Fibroblast of the conjunctiva (primary cell): ENCODE results near the gene HTR3D.
"Not testable (repeated sequence)": the region's sequence is repeated elsewhere in the genome, so short reads cannot be mapped to it uniquely, and the experiment has no call there.

Experiments used
- DNase-seq: peaks from one replicate; pipeline ENCODE4 v3.0.0-alpha.2; 2010; ENCODE audit warnings: low read depth

The HTR3D gene

DNA sequence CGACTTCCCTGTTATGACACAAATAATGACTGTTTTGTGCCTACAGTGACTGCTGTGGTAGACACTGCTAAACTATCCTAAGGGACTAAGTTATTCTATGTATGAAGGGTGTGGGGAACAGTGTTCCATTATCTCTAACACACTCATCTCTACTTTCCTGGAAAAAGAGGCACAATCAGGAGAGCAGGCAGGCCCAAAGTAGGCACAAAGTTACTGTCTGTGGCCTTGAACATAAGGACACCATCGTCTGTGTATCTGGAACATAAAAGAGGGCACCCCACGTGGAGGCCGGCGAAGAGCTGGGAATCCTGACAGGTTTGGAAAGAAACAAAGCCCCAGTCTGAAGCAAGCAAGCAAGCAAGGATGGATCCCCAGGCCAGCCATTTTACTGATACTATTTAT, 15.4 kb upstream of the HTR3D start:
- DNase-seq: no peak

DNA sequence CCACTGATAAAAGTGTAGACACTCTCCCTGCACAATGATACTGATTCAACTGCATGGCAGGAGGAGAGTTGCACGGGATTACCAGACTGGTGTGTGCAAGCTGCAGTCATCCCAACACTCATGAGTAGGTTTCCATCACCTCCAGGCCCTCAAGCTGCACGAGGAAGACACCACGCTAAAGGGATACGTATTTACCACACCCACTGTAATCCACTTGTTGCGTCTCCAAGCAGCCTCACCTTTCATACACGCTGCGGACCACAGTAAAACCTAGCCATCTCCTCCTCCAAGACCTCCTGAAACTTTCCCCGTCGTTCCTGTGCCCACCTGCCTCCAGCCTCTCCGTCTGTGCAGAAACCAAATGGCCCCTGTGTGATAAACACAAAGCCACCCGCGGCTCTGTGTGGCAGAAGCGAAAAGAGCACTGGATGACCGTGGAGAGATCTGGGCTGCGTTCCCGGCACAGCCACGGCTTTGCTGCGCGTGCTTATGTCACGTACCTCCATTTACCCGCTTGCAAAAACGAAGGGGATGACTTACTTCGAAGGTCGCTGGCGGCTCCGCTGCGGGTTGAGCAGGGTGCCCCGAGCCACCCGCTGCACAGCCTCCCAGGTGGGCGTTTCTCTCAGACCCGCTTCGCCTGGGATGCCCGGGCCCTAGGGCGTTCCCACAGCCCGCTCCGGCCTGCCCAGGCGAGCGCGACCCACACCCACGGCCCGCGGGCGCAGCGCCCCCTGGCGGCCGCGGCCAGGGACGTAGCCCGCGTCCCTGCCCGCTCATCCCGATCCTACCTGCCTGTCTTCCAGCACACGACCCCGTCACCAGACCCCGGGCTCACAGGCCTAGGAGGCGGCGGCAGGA, 14.5 kb upstream of the HTR3D start:
- no peak for DNase-seq

DNA sequence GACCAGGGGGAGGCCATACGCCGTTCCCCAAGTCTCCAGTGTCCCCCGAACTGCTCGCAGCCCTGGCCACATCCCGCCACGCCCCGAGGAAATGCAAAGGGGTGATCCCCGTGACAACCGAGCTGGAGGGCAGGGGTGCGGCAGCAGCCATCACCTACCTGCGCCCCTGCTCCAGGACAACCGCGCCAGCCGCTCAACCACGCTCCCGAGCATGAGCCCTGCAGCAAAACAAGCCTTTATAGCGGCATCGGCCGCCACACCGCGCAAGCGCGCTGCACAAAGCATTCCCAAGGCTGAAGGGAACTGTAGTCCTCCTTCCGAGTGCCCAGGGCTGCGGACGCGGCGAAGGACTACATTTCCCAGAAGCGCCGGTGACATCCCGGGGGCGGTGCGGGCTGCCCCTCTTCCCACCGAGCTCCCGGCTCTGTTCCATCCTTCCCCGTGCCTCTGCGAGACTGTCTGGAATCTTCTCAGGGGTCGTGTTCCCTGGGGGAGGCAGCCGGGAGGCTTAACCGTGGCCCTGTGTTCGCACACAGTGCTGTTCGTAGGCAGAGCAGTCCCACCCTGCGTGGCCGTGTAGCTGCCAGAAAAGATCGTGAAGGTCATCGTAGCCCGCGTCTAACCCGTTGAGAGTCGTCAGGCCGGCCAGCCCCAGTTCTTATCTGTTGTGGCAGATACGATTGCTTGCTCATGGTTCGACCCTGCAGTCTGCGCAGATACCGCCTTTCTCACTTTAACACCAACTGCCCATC, 13.7 kb upstream of the HTR3D start, which contains the start of gene ABCC5:
TSS of gene ABCC5 (minus strand) at position 213 of the 752 bp plus-strand sequence. CDS start 3,492 bp downstream, outside the sequence.
- DNase-seq: peak; percentile 87

DNA sequence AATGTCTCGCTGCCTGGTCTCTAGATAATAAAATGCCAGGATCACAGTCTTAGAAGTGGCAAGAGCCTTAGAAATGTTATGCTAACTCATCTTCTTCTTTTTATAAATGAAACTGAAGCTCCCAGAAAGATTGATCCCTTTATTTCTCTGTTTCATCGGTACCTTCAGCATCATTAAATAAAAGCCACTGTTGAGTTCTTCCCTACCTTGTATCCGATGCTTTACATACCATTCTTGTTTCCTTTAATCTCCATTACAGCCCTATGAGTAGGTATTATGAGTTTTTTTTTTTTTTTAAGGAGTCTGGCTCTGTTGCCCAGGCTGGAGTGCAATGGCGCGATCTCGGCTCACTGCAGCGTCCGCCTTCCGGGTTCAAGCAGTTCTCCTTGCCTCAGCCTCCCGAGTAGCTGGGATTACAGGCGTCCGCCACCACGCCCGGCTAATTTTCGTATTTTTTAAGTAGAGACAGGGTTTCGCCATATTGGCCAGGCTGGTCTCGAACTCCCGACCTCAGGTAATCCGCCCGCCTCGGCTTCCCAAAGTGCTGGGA, 13.0 kb upstream of the HTR3D start:
- DNase-seq: no peak

DNA sequence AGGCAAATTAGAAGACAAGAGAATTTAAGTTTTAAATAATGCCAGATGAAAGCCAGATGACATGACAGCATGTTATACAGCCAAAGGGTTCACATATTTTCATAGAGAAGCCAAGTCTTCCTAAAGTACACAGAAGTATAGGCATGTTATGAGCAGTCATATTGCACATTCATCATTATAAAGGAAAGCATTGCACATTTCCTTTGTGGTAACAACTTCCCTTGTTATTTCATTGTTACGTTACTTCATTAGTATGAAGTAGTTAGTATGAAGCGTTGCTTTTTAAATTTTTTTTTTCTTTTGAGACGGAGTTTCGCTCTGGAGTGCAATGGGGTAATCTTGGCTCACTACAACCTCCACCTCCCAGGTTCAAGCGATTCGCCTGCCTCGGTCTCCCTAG, 9.2 kb upstream of the HTR3D start:
- no peak for DNase-seq

DNA sequence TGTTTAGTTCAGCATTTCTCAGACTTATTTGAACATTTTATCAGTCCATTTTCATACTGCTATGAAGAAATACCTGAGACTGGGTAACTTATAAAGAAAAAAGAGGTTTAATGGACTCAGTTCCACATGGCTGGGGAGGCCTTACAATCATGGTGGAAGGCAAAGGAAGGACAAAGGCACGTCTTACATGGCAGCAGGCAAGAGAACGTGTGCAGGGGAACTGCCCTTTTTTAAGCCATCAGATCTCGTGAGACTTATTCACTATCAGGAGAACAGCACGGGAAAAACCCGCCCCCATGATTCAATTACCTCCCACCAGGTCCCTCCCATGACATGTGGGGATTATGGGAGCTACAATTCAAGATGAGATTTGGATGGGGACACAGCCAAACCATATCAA, 6.3 kb upstream of the HTR3D start:
- DNase-seq: not testable (repeated sequence)

DNA sequence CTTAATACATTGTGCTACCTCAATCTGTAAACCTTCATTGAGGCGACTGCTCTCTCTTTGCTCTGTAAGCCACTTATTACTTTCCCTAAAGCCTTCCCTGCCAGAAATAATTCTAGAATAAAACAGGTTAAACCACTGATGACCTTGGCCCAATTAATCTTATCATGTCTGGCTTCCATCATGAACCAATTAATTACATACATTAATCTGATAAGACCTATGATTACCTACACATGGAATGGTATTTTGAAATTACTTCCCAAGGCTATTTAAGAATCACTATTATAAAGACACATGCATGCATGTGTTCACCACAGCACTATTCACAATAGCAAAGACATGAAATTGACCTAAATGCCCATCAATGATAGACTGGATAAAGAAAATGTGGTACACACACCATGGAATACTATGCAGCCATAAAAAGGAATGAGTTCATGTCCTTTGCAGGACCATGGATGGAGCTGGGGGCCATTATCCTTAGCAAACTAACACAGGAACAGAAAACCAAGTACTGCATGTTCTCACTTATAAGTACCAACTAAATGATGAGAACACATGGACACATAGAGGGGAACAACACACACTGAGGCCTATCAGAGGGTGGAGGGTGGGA, 3.2 kb upstream of the HTR3D start:
- not testable (repeated sequence) for DNase-seq

DNA sequence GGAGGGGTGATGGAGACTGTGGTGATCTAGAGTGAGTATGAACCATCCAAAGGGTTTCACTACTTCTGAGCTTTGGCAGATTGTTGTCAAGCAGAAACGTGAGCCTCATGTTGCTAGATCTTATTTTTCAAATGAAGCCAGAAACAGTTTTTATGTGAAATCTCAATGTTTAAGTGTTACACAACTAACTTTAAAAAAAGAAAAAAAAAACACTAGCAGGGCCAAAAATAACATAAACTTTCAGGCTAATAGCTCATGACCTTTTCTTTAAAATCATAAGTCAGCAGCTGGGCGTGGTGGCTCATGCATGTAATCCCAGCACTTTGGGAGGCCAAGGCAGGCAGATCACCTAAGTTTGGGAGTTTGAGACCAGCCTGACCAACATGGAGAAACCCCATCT, 2.1 kb upstream of the HTR3D start:
- no peak for DNase-seq

DNA sequence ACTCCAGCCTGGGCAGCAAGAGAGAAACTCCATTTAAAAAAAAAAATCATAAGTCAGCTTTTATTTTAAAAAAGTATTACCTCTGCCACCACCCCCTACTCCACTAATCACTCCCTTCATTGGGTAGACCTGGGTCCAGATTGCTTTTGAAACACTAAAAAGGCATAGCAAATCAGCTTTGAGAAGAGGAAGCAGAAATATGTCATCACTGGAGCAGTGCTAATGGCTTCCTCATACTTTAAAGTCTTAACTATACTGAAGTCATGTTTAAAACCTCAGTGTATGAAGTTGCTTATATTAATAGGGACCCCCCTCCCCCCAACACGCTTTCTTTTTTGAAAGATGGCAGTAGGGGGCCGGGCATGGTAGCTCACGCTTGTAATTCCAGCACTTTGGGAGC, 1.0 kb upstream of the HTR3D start:
- DNase-seq: no peak

DNA sequence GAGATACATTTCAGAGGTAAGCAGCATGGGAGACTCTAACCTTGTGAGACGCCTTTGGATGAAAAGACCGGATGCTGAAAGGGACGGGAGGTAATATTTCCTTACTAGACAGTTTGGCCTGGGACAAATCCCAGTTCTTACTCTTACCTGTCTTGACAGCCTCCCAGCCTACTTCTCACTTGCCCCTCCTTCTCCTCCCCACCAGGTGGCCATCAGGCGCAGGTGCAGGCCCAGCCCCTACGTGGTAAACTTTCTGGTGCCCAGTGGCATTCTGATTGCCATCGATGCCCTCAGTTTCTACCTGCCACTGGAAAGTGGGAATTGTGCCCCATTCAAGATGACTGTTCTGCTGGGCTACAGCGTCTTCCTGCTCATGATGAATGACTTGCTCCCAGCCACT, 6.3 kb downstream of the HTR3D start:
- DNase-seq: no peak

DNA sequence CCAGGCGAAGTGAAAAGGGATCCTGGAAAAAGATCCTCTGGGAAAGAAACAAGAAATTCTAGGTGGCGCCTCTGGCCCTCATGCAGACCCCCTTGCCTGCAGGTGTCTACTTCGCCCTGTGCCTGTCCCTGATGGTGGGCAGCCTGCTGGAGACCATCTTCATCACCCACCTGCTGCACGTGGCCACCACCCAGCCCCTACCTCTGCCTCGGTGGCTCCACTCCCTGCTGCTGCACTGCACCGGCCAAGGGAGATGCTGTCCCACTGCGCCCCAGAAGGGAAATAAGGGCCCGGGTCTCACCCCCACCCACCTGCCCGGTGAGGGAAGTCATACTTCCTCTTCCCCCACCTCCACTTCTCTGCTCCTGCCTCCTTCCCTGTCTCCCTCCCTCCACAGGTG, 6.8 kb downstream of the HTR3D start:
- DNase-seq: not testable (repeated sequence)

DNA sequence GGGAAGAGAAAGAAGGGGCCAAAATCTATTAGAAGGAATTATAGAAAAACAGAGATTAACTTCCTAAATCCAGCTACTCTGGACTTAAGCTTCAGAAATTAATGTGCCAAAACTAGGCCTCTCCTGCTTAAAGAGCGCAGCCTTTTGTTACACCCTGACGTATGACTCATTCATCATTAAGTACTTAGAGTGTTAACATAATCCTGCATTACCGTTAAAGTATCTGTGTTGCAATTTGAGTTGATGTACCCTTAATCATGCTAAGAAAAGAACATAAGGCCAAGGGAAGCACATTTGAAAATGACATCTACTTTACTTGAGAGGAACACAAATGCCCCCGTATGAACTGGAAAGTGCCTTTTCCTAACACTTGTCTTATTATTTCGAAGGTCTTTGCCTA, 7.9 kb downstream of the HTR3D start:
- DNase-seq: no peak

DNA sequence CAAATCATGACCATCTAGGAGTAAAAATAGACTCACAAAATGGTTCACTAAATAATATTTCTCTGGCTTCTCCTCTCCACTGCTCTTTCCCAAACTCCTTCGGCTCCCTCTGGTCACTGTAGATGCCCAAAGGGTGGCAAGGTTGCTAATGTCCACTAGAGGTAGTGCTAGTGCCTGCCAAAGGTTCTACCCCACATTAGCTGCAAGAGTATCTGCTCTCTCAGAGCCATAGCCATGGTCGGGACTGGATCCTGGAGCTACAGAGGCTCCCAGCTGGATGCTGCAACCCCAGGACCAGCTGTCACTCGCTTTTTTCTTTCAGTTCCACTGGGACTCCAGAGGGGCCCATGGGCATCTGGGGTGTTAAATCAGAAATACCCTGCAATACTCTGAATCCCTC, 8.5 kb downstream of the HTR3D start:
- DNase-seq: no peak

DNA sequence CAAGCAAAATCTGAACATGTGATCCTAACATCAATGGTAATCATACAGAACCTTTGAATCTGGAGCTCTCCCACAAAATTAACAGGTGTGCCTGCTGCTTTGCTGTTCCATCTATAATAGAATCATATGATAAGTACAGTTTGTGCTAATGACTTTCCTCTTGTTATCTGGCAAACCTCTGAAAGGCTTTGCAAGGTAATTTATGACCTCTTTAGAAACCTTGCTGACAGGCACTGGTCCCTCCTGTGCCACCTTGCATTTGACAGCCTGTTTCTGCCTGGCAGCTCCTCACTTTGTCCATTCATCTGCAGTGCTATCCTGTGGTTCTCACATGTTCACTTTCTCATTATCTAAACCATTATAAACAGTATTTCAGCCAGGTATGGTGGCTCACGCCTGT, 11.1 kb downstream of the HTR3D start:
- no peak for DNase-seq

DNA sequence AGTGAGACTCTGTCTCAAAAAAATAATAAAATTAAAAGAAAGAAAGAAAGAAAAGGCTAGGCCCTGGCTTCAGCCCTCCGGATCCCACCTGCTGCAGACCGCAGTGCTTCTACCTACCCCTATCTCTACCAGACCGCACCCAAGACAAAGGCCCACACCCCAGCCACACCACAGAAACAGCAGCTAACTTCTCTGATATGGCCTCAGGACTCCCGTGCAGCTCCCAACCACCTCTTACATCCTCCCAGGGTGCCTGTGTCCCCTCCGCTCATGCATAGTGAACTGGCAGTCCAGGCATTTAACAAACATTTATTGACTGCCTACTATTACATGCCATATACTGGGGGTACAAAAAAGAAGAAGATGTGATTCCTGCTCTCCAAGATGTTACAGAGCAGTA, 14.5 kb downstream of the HTR3D start:
- DNase-seq: no peak

DNA sequence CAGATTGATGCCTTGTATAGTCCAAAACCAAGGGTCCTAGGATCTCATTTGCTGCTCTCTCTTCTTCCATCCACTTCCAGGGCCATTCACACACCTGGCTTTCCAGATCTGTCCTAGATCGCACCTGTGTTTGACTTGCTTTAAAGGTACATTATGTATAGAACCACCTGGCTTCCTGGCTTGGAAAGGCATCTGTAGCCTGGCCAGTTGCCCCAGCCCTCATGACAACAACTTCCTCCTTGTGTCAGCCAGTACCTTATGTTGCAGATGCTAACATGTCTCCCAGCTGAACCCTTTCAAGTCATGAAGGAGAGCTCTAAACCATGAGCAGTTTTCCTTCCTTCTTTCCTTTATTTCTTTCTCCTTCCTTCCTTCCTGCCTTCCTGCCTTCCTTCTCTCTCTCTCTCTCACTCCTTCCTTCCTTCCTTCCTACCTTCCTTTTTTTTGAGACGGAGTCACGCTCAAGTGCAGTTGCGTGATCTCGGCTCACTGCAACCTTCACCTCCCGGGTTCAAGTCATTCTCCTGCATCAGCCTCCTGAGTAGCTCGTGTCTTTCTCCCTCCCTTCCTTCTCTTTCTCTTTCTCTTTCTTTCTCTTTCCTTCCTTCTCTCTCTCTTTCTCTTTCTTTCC, 18.8 kb downstream of the HTR3D start:
- no peak for DNase-seq

DNA sequence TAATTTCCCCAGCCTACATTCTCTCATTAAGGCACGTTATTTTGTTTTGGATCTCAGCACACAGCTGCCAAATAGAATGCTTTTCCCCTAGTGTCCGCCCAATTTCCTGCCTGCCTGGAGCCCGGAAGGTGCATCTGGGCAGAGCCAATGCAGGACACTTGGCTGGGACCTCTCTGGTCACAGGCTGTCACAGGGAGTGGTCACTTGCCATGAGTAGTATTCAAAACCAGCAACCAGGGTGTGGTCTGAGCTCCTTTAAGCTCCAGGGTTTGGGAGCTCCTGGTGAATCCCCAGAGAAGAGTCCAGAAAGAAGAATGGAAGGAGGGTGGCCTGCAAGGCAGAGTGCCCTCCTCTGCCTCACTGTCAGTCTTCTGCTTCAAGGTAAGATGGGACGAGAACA, 21.2 kb downstream of the HTR3D start, which contains the start of gene HTR3C:
TSS of gene HTR3C (plus strand) at position 281 of the 400 bp plus-strand sequence. CDS start at position 315, 34 bp downstream.
- DNase-seq: no peak

DNA sequence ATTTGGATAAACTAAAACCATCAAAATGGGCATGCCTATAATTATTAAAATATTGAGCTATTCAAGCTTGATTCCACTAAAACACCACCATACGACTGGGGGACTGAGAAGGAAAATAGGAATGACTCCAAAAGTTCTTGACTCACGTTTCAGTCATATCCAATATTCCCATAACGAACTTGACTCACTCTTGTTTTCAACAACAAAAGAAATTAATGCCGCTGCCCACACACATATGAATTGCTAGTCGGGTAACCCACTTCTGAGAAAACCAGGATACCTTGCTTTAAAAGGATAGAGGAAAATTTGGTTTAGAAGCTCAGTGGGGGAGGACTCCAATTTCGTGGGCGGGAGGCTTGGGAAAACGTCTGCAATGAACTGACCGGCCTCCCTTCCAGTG, 26.5 kb downstream of the HTR3D start:
- peak; percentile 2 for DNase-seq

DNA sequence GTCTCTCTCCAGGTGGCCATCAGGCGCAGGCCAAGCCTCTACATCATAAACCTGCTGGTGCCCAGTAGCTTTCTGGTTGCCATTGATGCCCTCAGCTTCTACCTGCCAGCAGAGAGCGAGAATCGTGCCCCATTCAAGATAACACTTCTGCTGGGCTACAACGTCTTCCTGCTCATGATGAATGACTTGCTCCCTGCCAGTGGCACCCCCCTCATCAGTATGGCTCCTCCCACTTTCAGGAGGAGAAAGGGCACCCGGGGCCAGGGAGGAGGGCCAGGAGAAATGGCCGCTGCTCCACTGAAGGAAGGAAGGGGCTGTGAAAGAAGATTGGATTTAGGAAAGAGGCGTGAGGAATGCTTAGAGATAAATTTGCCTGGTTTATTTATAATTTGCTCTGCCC, 27.9 kb downstream of the HTR3D start:
- DNase-seq: no peak

DNA sequence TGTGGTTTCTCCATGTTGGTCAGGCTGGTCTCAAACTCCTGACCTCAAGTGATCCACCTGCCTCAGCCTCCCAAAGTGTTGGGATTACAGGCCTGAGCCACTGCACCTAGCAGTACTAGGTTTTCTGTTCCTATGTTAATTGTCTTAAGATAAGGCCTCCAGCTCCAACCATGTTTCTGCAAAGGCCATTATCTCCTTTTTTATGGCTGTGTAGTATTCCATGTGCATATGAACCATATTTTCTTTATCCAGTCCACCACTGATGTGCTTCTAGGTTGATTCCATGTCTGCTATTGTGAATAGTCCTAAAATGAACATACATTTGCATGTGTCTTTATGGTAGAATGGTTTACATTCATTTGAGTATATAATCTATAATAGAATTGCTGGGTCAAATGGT, 31.1 kb downstream of the HTR3D start:
- DNase-seq: no peak

DNA sequence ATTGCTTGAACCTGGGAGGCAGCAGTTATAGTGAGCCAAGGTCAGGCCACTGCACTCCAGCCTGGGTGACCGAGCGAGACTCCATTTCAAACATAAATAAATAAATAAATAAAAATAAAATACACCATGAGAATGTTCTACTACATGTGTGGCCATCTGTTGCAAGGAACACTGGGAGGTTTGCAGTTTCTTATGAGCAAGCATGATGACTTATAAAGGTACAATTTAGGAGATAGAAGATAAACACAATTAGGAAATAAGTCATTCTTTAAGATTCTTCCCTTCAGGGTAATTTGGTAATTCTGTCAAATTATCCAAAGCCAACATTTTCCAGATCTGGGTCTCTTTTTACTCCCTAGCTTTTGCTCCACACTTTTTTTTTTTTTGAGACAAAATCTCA, 34.7 kb downstream of the HTR3D start:
- DNase-seq: no peak

DNA sequence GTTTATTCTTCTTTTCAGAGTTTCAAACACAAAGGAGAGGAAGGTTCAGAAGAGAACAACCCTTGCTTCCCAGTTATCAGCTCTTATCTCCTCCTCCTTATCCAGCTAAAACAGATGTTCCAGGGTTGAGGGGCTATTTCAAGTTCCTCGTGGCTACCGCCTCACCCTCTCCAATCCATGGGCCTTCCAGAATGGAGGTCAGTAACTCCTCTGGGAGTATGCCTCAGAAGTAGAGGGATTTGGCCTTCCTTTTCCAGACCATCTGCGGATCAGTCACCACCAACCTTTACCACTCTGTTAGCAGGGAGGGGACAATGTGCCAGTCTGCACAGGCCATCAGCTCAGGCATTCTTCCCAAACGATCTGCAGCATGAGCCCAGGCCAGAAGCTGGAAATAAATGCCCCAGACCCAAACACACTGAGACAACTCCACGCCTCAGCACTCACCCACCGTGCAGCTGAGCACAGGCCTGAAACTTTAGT, 36.1 kb downstream of the HTR3D start:
- no peak for DNase-seq
